Lower leg skin (tissue), 3 donors: ENCODE measurements around the gene THRA.

Experiments used
- CTCF ChIP-seq, 3 donors: fragments of 450-650 bp; IDR thresholded peaks; one replicate each; pipeline ENCODE4 v1.5.1; 2016; ENCODE audit warnings: antibody characterized with exemption in 3 of 3, mild to moderate bottlenecking in 3 of 3, moderate library complexity in 2 of 3
- POLR2A ChIP-seq, 2 donors: fragments of 450-650 bp; IDR thresholded peaks; one replicate each; pipeline ENCODE4 v1.6.1; 2016 to 2017; ENCODE audit warnings: antibody characterized with exemption in 2 of 2, mild to moderate bottlenecking in 1 of 2, moderate library complexity in 1 of 2

- no peak for TF ChIP-seq POLR2A (IDR thresholded peaks at IDR 0.05)
- TF ChIP-seq CTCF (IDR thresholded peaks at IDR 0.05), result no peak
Measured at GRCh38 chr17:40110026-40110845, 47.5 kb downstream of the THRA start.
